Epithelial cell of esophagus (primary cell): ENCODE measurements around the gene CSK.

Experiments
- DNase-seq: peaks from one replicate; pipeline ENCODE4 v3.0.0; 2010; ENCODE audit warnings: low read depth
- H3K4me3 ChIP-seq: 2 replicates; pipeline ENCODE4 v1.5.1; 2011; ENCODE audit warnings: mild to moderate bottlenecking, low read length, control low read depth
- CTCF ChIP-seq: IDR thresholded peaks from 2 replicates; pipeline ENCODE4 v1.5.1; 2011; ENCODE audit warnings: low read depth, mild to moderate bottlenecking, low read length, control low read depth, inconsistent platforms; ENCODE audit not compliant: insufficient read depth; ENCODE audit errors: missing control alignments

Gene CSK

GRCh38 chr15:74769463-74770025, 12.3 kb upstream of the CSK start:
- DNase-seq, result no peak
- TF ChIP-seq CTCF, result no peak
- H3K4me3 ChIP-seq, result no peak overlapping the region

- no peak for DNase-seq
- H3K4me3 ChIP-seq, result no peak overlapping the region
- no peak for TF ChIP-seq CTCF
These were observed 11.5 kb upstream of the CSK start for GRCh38 chr15:74770211-74770903.

GRCh38 chr15:74773329-74773728, 8.6 kb upstream of the CSK start:
- no peak overlapping the region for H3K4me3 ChIP-seq
- TF ChIP-seq CTCF, result no peak
- DNase-seq, result no peak

- DNase-seq, result peak; percentile 77
- TF ChIP-seq CTCF, result no peak
These were observed 8.1 kb upstream of the CSK start for GRCh38 chr15:74773731-74774252.

GRCh38 chr15:74775132-74775562, 6.7 kb upstream of the CSK start:
- H3K4me3 ChIP-seq, result no peak overlapping the region
- DNase-seq, result no peak
- TF ChIP-seq CTCF, result no peak

More at GRCh38 chr15:74773731-74774252, 8.1 kb upstream of the CSK start:
- no peak overlapping the region for H3K4me3 ChIP-seq

- DNase-seq, result no peak
- no peak overlapping the region for H3K4me3 ChIP-seq
These were observed 6.0 kb upstream of the CSK start for GRCh38 chr15:74775894-74776293.

More at GRCh38 chr15:74775894-74776293, 6.0 kb upstream of the CSK start:
- TF ChIP-seq CTCF, result no peak
